Endothelial cell of umbilical vein (primary cell): Measurements from ENCODE around the gene CHSY3. TPM values are rescaled to one million over a fixed set of nuclear protein-coding genes. Genes with fewer than 3 reads are reported as not detected.

Experiments used
- BruUV-seq: library from RNA; stranded (reverse); fragments of 400-500 nt; replicated peaks from 2 replicates; lab custom pipeline; 2021; lab: Mats Ljungman, UMichigan
- CTCF ChIA-PET: fragments of 300-600, 350-600 bp; sonication (Branson Sonifier 250); formaldehyde crosslinking; loops from one replicate; lab custom pipeline; 2021; ENCODE audit warnings: antibody characterized with exemption, inconsistent platforms; lab: Charles Lee
- POLR2A ChIA-PET: fragments of 300-600, 350-600 bp; sonication (Branson Sonifier 250); formaldehyde crosslinking; loops from one replicate; lab custom pipeline; 2021; ENCODE audit warnings: antibody characterized with exemption, inconsistent platforms; lab: Charles Lee
- DNase-seq: peaks from one replicate; pipeline ENCODE4 v3.0.0-alpha.2; 2011; ENCODE audit warnings: low read depth, low spot score
- FAIRE-seq: peaks from 2 replicates; lab custom pipeline; 2011; peaks lifted over from hg19 to GRCh38; lab: Jason Lieb, UNC
- H2AFZ ChIP-seq: 2 replicates; pipeline ENCODE4 v1.6.0; 2012; ENCODE audit warnings: low read depth, low read length, control low read depth, inconsistent platforms
- H3K27ac ChIP-seq: 2 replicates; pipeline ENCODE4 v1.5.1; 2011; ENCODE audit warnings: low read depth, mild to moderate bottlenecking, control low read depth, low read length, moderate library complexity; ENCODE audit not compliant: insufficient read depth
- H3K27me3 ChIP-seq, 2 experiments: 2 replicates each; pipeline versions ENCODE4 v1.6.0 to v1.6.1; 2011; ENCODE audit warnings: low read length in 2 of 2, mixed read lengths in 1 of 2; ENCODE audit not compliant: control insufficient read depth in 2 of 2, insufficient read depth in 2 of 2
- H3K36me3 ChIP-seq, 2 experiments: 2 replicates in 1 of 2; 3 replicates in 1 of 2; pipeline ENCODE4 v1.5.1; 2011; ENCODE audit warnings: low read length in 2 of 2, mild to moderate bottlenecking in 1 of 2, moderate library complexity in 1 of 2; ENCODE audit not compliant: control insufficient read depth in 2 of 2, insufficient read depth in 2 of 2; ENCODE audit errors: extremely low read depth in 1 of 2
- H3K4me1 ChIP-seq: 3 replicates; pipeline ENCODE4 v1.5.1; 2011; ENCODE audit warnings: mild to moderate bottlenecking, low read length; ENCODE audit not compliant: control insufficient read depth, insufficient read depth; ENCODE audit errors: extremely low read depth
- H3K4me2 ChIP-seq: 2 replicates; pipeline ENCODE4 v1.6.1; 2011; ENCODE audit warnings: low read length, control low read depth, mixed read lengths; ENCODE audit not compliant: insufficient read depth
- H3K4me3 ChIP-seq, 3 experiments: fragments of 200-600 bp in 1 of 3; sonication (generic), shearing (Covaris generic) in 1 of 3; replicated peaks in 1 of 3; 2 replicates each; pipeline ENCODE4 v1.5.1; 2011 to 2016; ENCODE audit warnings: control low read depth in 3 of 3, low read length in 3 of 3, mild to moderate bottlenecking in 2 of 3, inconsistent platforms in 1 of 3, low read depth in 1 of 3, moderate library complexity in 1 of 3; ENCODE audit not compliant: insufficient read depth in 1 of 3
- H3K79me2 ChIP-seq: 2 replicates; pipeline ENCODE4 v1.6.0; 2012; ENCODE audit warnings: low read length, inconsistent platforms; ENCODE audit not compliant: control insufficient read depth, insufficient read depth
- H3K9ac ChIP-seq: replicated peaks from 2 replicates; pipeline ENCODE3; 2011; ENCODE audit warnings: low read length, control low read depth; ENCODE audit not compliant: insufficient read depth; ENCODE audit errors: extremely low read depth
- H3K9me1 ChIP-seq: replicated peaks from 3 replicates; pipeline ENCODE4 v1.6.0; 2011; ENCODE audit warnings: mild to moderate bottlenecking, low read length; ENCODE audit not compliant: control insufficient read depth, insufficient read depth; ENCODE audit errors: extremely low read depth
- H3K9me3 ChIP-seq: replicated peaks from 2 replicates; pipeline ENCODE4 v1.5.1; 2012; ENCODE audit warnings: low read length, inconsistent platforms; ENCODE audit not compliant: control insufficient read depth, insufficient read depth
- H4K20me1 ChIP-seq: replicated peaks from 2 replicates; pipeline ENCODE3; 2011; ENCODE audit warnings: mild to moderate bottlenecking, low read length; ENCODE audit not compliant: control insufficient read depth, insufficient read depth; ENCODE audit errors: extremely low read depth
- EZH2 ChIP-seq: IDR thresholded peaks from 2 replicates; pipeline ENCODE4 v1.6.1; 2012; ENCODE audit warnings: borderline replicate concordance, low read depth, mild to moderate bottlenecking, moderate library complexity, low read length, inconsistent platforms; ENCODE audit not compliant: severe bottlenecking
- FOS ChIP-seq: IDR thresholded peaks from 2 replicates; pipeline ENCODE4 v1.6.1; 2011; ENCODE audit warnings: mild to moderate bottlenecking, low read length, moderate library complexity, borderline replicate concordance; ENCODE audit not compliant: insufficient read depth
- GATA2 ChIP-seq: IDR thresholded peaks from 2 replicates; pipeline ENCODE4 v1.7.0; 2011; ENCODE audit warnings: low read depth, mild to moderate bottlenecking, moderate library complexity, mixed read lengths, low read length; ENCODE audit not compliant: insufficient read length, insufficient read depth
- JUN ChIP-seq: IDR thresholded peaks from 2 replicates; pipeline ENCODE4 v1.6.1; 2011; ENCODE audit warnings: borderline replicate concordance, low read depth; ENCODE audit not compliant: insufficient read length, insufficient read depth
- MYC ChIP-seq: IDR thresholded peaks from one replicate; pipeline ENCODE4 v1.6.1; 2011; ENCODE audit warnings: mild to moderate bottlenecking, low read depth, low read length
- POLR2A ChIP-seq: IDR thresholded peaks from 2 replicates; pipeline ENCODE4 v1.6.1; 2012; ENCODE audit warnings: low read depth, mild to moderate bottlenecking, control low read depth, low read length
- POLR2AphosphoS5 ChIP-seq: IDR thresholded peaks from 2 replicates; pipeline ENCODE4 v1.6.1; 2012; ENCODE audit warnings: low read depth, mild to moderate bottlenecking, control low read depth, low read length, moderate library complexity; ENCODE audit not compliant: insufficient read depth
- dilution Hi-C: fragments of 300-500 bp; cut with MboI; formaldehyde crosslinking; loops from one replicate; pipeline ENCODE4 v1.15.0; 2019; ENCODE audit warnings: low sequenced_read_pairs; ENCODE audit not compliant: extremely low pct_ligation_motif_present
- intact Hi-C: fragments of 100-400 bp; cut with micrococcal nuclease; formaldehyde crosslinking; loops from one replicate; pipeline ENCODE4 v1.10.0; 2022
- polyA plus RNA-seq, 4 experiments: library from polyadenylated mRNA; depleted of rRNA in 3 of 4; stranded (reverse) in 3 of 4; unstranded in 1 of 4; fragments of >200 nt; gene quantifications; 2 replicates each; pipeline versions ENCODE4 v1.2.1 to v1.2.3, GENCODE V29; 2011 to 2012; ENCODE audit warnings: missing spikeins in 1 of 4
- total RNA-seq: library from RNA; stranded (reverse); gene quantifications from 2 replicates; pipeline ENCODE4 v1.2.3, GENCODE V29; 2021
- TF ChIP-seq, protein P1 (sequence below): IDR thresholded peaks from 2 replicates; pipeline ENCODE4 v1.6.1; 2011; ENCODE audit not compliant: insufficient read depth, insufficient read length
- TF ChIP-seq, protein P2 (sequence below), 2 donors: IDR thresholded peaks; 1 replicate in 1 of 2; 2 replicates in 1 of 2; pipeline ENCODE4 v1.5.1; 2011; ENCODE audit warnings: low read length in 2 of 2, mild to moderate bottlenecking in 2 of 2, moderate library complexity in 2 of 2, control low read depth in 1 of 2, inconsistent platforms in 1 of 2, low read depth in 1 of 2; ENCODE audit not compliant: insufficient read depth in 1 of 2; ENCODE audit errors: extremely low read depth in 1 of 2

CHSY3 gene
- total and polyA plus RNA-seq, 2 donors (not counting 3 experiments of a cell fraction or from before 2014, with no cell fraction given) = 2.2 to 8.4 TPM

DNA sequence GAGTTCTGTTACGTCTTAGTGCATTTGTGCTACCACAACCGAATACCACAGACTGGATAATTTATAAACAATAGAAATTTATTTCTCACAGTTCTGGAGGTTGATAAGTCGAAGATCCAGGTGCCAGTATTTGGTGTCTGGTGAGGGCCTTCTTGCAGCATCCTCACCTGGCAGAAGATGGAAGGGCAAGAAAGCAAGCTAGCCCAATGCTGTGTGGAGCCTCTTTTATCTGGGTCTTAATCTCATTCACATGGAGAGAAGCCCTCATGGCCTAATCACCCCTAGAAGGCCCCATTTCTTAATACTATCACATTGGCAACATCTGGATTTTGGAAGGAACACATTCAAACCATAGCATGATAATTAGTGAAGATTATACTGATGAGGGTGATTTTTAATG is 159.3 kb downstream of the CHSY3 start:
- Histone ChIP-seq H3K27ac (no peak overlapping the region), H3K4me3 (no peak overlapping the region), H3K9ac (no peak overlapping the region), H3K9me3 (no peaks in the 10 kb centered on the region), H4K20me1 (no peaks in the 10 kb centered on the region), H3K4me2 (no peak overlapping the region), H2AFZ (no peak overlapping the region), H3K27me3 (no peaks in the 10 kb centered on the region), H3K9me1 (no peaks in the 10 kb centered on the region), H3K36me3 (no peaks in the 10 kb centered on the region), H3K79me2 (no peaks in the 10 kb centered on the region), H3K4me1 (no peaks in the 10 kb centered on the region)
- POLR2A ChIA-PET = no interaction called here
- TF ChIP-seq, protein P1, sequence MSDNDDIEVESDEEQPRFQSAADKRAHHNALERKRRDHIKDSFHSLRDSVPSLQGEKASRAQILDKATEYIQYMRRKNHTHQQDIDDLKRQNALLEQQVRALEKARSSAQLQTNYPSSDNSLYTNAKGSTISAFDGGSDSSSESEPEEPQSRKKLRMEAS = no peak
- TF ChIP-seq GATA2 (no peak), FOS (no peak), JUN (no peak), EZH2 (no peak), MYC (no peak), POLR2AphosphoS5 (no peak), POLR2A (no peak)
- TF ChIP-seq, protein P2, sequence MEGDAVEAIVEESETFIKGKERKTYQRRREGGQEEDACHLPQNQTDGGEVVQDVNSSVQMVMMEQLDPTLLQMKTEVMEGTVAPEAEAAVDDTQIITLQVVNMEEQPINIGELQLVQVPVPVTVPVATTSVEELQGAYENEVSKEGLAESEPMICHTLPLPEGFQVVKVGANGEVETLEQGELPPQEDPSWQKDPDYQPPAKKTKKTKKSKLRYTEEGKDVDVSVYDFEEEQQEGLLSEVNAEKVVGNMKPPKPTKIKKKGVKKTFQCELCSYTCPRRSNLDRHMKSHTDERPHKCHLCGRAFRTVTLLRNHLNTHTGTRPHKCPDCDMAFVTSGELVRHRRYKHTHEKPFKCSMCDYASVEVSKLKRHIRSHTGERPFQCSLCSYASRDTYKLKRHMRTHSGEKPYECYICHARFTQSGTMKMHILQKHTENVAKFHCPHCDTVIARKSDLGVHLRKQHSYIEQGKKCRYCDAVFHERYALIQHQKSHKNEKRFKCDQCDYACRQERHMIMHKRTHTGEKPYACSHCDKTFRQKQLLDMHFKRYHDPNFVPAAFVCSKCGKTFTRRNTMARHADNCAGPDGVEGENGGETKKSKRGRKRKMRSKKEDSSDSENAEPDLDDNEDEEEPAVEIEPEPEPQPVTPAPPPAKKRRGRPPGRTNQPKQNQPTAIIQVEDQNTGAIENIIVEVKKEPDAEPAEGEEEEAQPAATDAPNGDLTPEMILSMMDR (IDR thresholded peaks at IDR 0.05; ENCODE audit: extremely low read depth in 1 of 2, insufficient read depth in 1 of 2, low read depth in 1 of 2, low read length in 2 of 2) = no peak
- CTCF ChIA-PET = no interaction called here
- dilution Hi-C loops = no loop called here
- no peak for FAIRE-seq
- intact Hi-C loops = no loop called here
- DNase-seq = no peak
- BruUV-seq = no TSS peak
